ENCODE measurements around the gene RUNX2.
"Not testable (repeated sequence)": the region's sequence is repeated elsewhere in the genome, so short reads cannot be mapped to it uniquely, and the experiment has no call there.

The RUNX2 gene

GRCh38 chr6:45293306-45293705, 34.8 kb upstream of the RUNX2 start:
- no peak for ATAC-seq
- no peak for TF ChIP-seq TOX (CRISPR knock-in tag; IDR thresholded peaks at IDR 0.05; ENCODE audit: borderline replicate concordance)
- TF ChIP-seq CREB5 (CRISPR knock-in tag; IDR thresholded peaks at IDR 0.05; ENCODE audit: low read depth) = no peak
- TF ChIP-seq PATZ1 (CRISPR knock-in tag; IDR thresholded peaks at IDR 0.05; ENCODE audit: borderline replicate concordance) = no peak
- TF ChIP-seq SNAI2 (CRISPR knock-in tag; IDR thresholded peaks at IDR 0.05) = no peak
- TF ChIP-seq POU6F1 (CRISPR knock-in tag; IDR thresholded peaks at IDR 0.05; ENCODE audit: borderline replicate concordance, low read depth) = no peak
- no peak for TF ChIP-seq CSRNP3 (CRISPR knock-in tag; IDR thresholded peaks at IDR 0.05)
- no peak for TF ChIP-seq ZFP30 (CRISPR knock-in tag; IDR thresholded peaks at IDR 0.05)
- no peak for TF ChIP-seq TSHZ2 (CRISPR knock-in tag; IDR thresholded peaks at IDR 0.05)
- no peak for TF ChIP-seq OSR1 (CRISPR knock-in tag; IDR thresholded peaks at IDR 0.05)
- no peak for TF ChIP-seq ZNF565 (CRISPR knock-in tag; conservative IDR thresholded peaks at IDR 0.05; ENCODE audit: low read depth)
- TF ChIP-seq PPARA (CRISPR knock-in tag; IDR thresholded peaks at IDR 0.05; ENCODE audit: borderline replicate concordance) = no peak
- no peak for TF ChIP-seq ZNF70 (CRISPR knock-in tag; IDR thresholded peaks at IDR 0.05)
- no peak for TF ChIP-seq TCF4 (CRISPR knock-in tag; IDR thresholded peaks at IDR 0.05; ENCODE audit: borderline replicate concordance)
- no peak for TF ChIP-seq RARB (CRISPR knock-in tag; IDR thresholded peaks at IDR 0.05)
- no peak for TF ChIP-seq ZFP3 (CRISPR knock-in tag; IDR thresholded peaks at IDR 0.05)
- TF ChIP-seq GLIS3 (CRISPR knock-in tag; IDR thresholded peaks at IDR 0.05) = no peak
- no peak for TF ChIP-seq BACH2 (CRISPR knock-in tag; IDR thresholded peaks at IDR 0.05; ENCODE audit: borderline replicate concordance)
- no peak for TF ChIP-seq ESRRG (CRISPR knock-in tag; IDR thresholded peaks at IDR 0.05)
- no peak for TF ChIP-seq ZNF8 (CRISPR knock-in tag; IDR thresholded peaks at IDR 0.05)
- TF ChIP-seq ARNTL (CRISPR knock-in tag; IDR thresholded peaks at IDR 0.05; ENCODE audit: borderline replicate concordance, low read depth) = no peak

GRCh38 chr6:45294065-45294701, 33.9 kb upstream of the RUNX2 start:
- ATAC-seq = not testable (repeated sequence)

GRCh38 chr6:45297320-45297719, 30.8 kb upstream of the RUNX2 start:
- ATAC-seq = no peak
- TF ChIP-seq PPARA (CRISPR knock-in tag; IDR thresholded peaks at IDR 0.05; ENCODE audit: borderline replicate concordance) = no peak
- no peak for TF ChIP-seq BACH2 (CRISPR knock-in tag; IDR thresholded peaks at IDR 0.05; ENCODE audit: borderline replicate concordance)
- TF ChIP-seq ZNF565 (CRISPR knock-in tag; conservative IDR thresholded peaks at IDR 0.05; ENCODE audit: low read depth) = no peak
- no peak for TF ChIP-seq ARNTL (CRISPR knock-in tag; IDR thresholded peaks at IDR 0.05; ENCODE audit: borderline replicate concordance, low read depth)
- TF ChIP-seq ZNF8 (CRISPR knock-in tag; IDR thresholded peaks at IDR 0.05) = no peak
- no peak for TF ChIP-seq OSR1 (CRISPR knock-in tag; IDR thresholded peaks at IDR 0.05)
- TF ChIP-seq CSDC2 (CRISPR knock-in tag; IDR thresholded peaks at IDR 0.05) = no peak
- TF ChIP-seq ISL1 (CRISPR knock-in tag; IDR thresholded peaks at IDR 0.05) = no peak
- TF ChIP-seq CREB5 (CRISPR knock-in tag; IDR thresholded peaks at IDR 0.05; ENCODE audit: low read depth) = no peak
- no peak for TF ChIP-seq PATZ1 (CRISPR knock-in tag; IDR thresholded peaks at IDR 0.05; ENCODE audit: borderline replicate concordance)
- no peak for TF ChIP-seq ZFP30 (CRISPR knock-in tag; IDR thresholded peaks at IDR 0.05)
- no peak for TF ChIP-seq TOX (CRISPR knock-in tag; IDR thresholded peaks at IDR 0.05; ENCODE audit: borderline replicate concordance)
- TF ChIP-seq GLIS3 (CRISPR knock-in tag; IDR thresholded peaks at IDR 0.05) = no peak
- no peak for TF ChIP-seq SNAI2 (CRISPR knock-in tag; IDR thresholded peaks at IDR 0.05)
- TF ChIP-seq ZC3H10 (CRISPR knock-in tag; IDR thresholded peaks at IDR 0.05) = no peak
- no peak for TF ChIP-seq CSRNP3 (CRISPR knock-in tag; IDR thresholded peaks at IDR 0.05)
- TF ChIP-seq ZFP3 (CRISPR knock-in tag; IDR thresholded peaks at IDR 0.05) = no peak
